ENCODE measurements around the gene THEMIS2.
"Not testable (repeated sequence)": the region's sequence is repeated elsewhere in the genome, so short reads cannot be mapped to it uniquely, and the experiment has no call there.

THEMIS2 gene

GRCh38 chr1:27872059-27872801 is at the start of gene THEMIS2:
Gene THEMIS2 (plus strand): TSS chr1:27872544. CDS start chr1:27872572, 28 bp downstream.
- TF ChIP-seq GATA1 (IDR thresholded peaks at IDR 0.05; ENCODE audit: low read depth, low read length) (no peak), POLR2A (IDR thresholded peaks at IDR 0.05; ENCODE audit: low read length) (peak; percentile 85)
- peak in 1 of 2 experiments; percentile 85 for DNase-seq

- TF ChIP-seq POLR2A (IDR thresholded peaks at IDR 0.05; ENCODE audit: low read length), result no peak
- TF ChIP-seq GATA1 (IDR thresholded peaks at IDR 0.05; ENCODE audit: low read depth, low read length), result no peak
- DNase-seq, result no peak
These were observed 48.6 kb upstream of the THEMIS2 start for GRCh38 chr1:27823784-27824183.

GRCh38 chr1:27824411-27824810 is 47.9 kb upstream of the THEMIS2 start:
- TF ChIP-seq GATA1 (IDR thresholded peaks at IDR 0.05; ENCODE audit: low read depth, low read length) (no peak), POLR2A (IDR thresholded peaks at IDR 0.05; ENCODE audit: low read length) (no peak)
- no peak for DNase-seq

- DNase-seq, result not testable (repeated sequence)
These were observed 42.9 kb upstream of the THEMIS2 start for GRCh38 chr1:27829339-27829960.

- TF ChIP-seq POLR2A (IDR thresholded peaks at IDR 0.05; ENCODE audit: low read length) (peak; percentile 94), GATA1 (IDR thresholded peaks at IDR 0.05; ENCODE audit: low read depth, low read length) (no peak)
- peak; percentile 94 for DNase-seq
These were observed 41.5 kb upstream of the THEMIS2 start, which contains the start of gene PPP1R8 for GRCh38 chr1:27830621-27831440. Gene PPP1R8 (plus strand): TSS chr1:27830782. CDS start chr1:27830836, 54 bp downstream.

GRCh38 chr1:27831568-27832410 is 40.6 kb upstream of the THEMIS2 start:
- no peak for DNase-seq
- TF ChIP-seq GATA1 (IDR thresholded peaks at IDR 0.05; ENCODE audit: low read depth, low read length) (no peak), POLR2A (IDR thresholded peaks at IDR 0.05; ENCODE audit: low read length) (no peak)

GRCh38 chr1:27832762-27833161 is 39.6 kb upstream of the THEMIS2 start:
- no peak for DNase-seq

GRCh38 chr1:27833470-27833869 is 38.9 kb upstream of the THEMIS2 start:
- TF ChIP-seq POLR2A (IDR thresholded peaks at IDR 0.05; ENCODE audit: low read length) (no peak), GATA1 (IDR thresholded peaks at IDR 0.05; ENCODE audit: low read depth, low read length) (no peak)
- DNase-seq, result no peak

More at GRCh38 chr1:27832762-27833161, 39.6 kb upstream of the THEMIS2 start:
- TF ChIP-seq GATA1 (IDR thresholded peaks at IDR 0.05; ENCODE audit: low read depth, low read length), result no peak
- TF ChIP-seq POLR2A (IDR thresholded peaks at IDR 0.05; ENCODE audit: low read length), result no peak

GRCh38 chr1:27835046-27835445 is 37.3 kb upstream of the THEMIS2 start:
- DNase-seq, result no peak

GRCh38 chr1:27835501-27835900 is 36.8 kb upstream of the THEMIS2 start:
- TF ChIP-seq GATA1 (IDR thresholded peaks at IDR 0.05; ENCODE audit: low read depth, low read length), result no peak
- TF ChIP-seq POLR2A (IDR thresholded peaks at IDR 0.05; ENCODE audit: low read length), result no peak
- no peak for DNase-seq

More at GRCh38 chr1:27835046-27835445, 37.3 kb upstream of the THEMIS2 start:
- TF ChIP-seq POLR2A (IDR thresholded peaks at IDR 0.05; ENCODE audit: low read length), result no peak
- TF ChIP-seq GATA1 (IDR thresholded peaks at IDR 0.05; ENCODE audit: low read depth, low read length), result no peak

GRCh38 chr1:27849951-27850350 is 22.4 kb upstream of the THEMIS2 start:
- TF ChIP-seq POLR2A (IDR thresholded peaks at IDR 0.05; ENCODE audit: low read length), result no peak
- DNase-seq, result no peak

GRCh38 chr1:27855085-27855484 is 17.3 kb upstream of the THEMIS2 start:
- TF ChIP-seq POLR2A (IDR thresholded peaks at IDR 0.05; ENCODE audit: low read length) (no peak), GATA1 (IDR thresholded peaks at IDR 0.05; ENCODE audit: low read depth, low read length) (no peak)
- no peak for DNase-seq

- TF ChIP-seq GATA1 (IDR thresholded peaks at IDR 0.05; ENCODE audit: low read depth, low read length) (no peak), POLR2A (IDR thresholded peaks at IDR 0.05; ENCODE audit: low read length) (no peak)
- no peak for DNase-seq
These were observed 15.6 kb upstream of the THEMIS2 start for GRCh38 chr1:27856561-27857343.

- not testable (repeated sequence) for DNase-seq
These were observed 14.8 kb upstream of the THEMIS2 start for GRCh38 chr1:27857552-27857951.
